IMR-90 (cell line): ENCODE measurements around the gene RAB3A. TPM values are rescaled to one million over a fixed set of nuclear protein-coding genes. Genes with fewer than 3 reads are reported as not detected.
A peak's percentile ranks its signal among the peaks of the same experiment; 100 is the strongest.

ENCODE experiments used
- ATAC-seq: fragments of 200-7000 bp; cut with Tn5 transposase; 2 replicates; pipeline ENCODE4 v1.9.1; 2020; ENCODE audit warnings: low read depth, mild to moderate bottlenecking, moderate library complexity
- BruUV-seq: library from RNA; stranded (reverse); fragments of 400-500 nt; replicated peaks from 2 replicates; lab custom pipeline; 2021; lab: Mats Ljungman, UMichigan
- CTCF ChIA-PET: fragments of 300-600 bp; formaldehyde crosslinking; extraction: SDS; loops from one replicate; lab custom pipeline; 2021; ENCODE audit warnings: antibody characterized with exemption; lab: Yijun Ruan, JAX
- POLR2A ChIA-PET: fragments of 300-600 bp; sonication (Branson Sonifier 250); formaldehyde crosslinking; loops from one replicate; lab custom pipeline; 2022; ENCODE audit warnings: antibody characterized with exemption; ENCODE audit not compliant: unreplicated experiment; lab: Charles Lee
- DNase-seq: peaks from one replicate; pipeline ENCODE4 v3.0.0; 2013
- H2AFZ ChIP-seq: replicated peaks from 2 replicates; pipeline ENCODE3; 2013; ENCODE audit warnings: low read length, mild to moderate bottlenecking; ENCODE audit not compliant: poor library complexity
- H2AK5ac ChIP-seq: 2 replicates; pipeline ENCODE4 v1.6.1; 2013; ENCODE audit warnings: low read depth, low read length, inconsistent platforms
- H2AK9ac ChIP-seq: replicated peaks from 2 replicates; pipeline ENCODE3; 2013; ENCODE audit warnings: mild to moderate bottlenecking, low read depth, low read length, moderate library complexity; ENCODE audit not compliant: poor library complexity
- H2BK120ac ChIP-seq: 2 replicates; pipeline ENCODE4 v1.6.1; 2013; ENCODE audit warnings: low read depth, low read length, inconsistent platforms
- H2BK15ac ChIP-seq: 3 replicates; pipeline ENCODE4 v1.6.1; 2013; ENCODE audit warnings: low read depth, low read length, inconsistent platforms
- H2BK20ac ChIP-seq: 2 replicates; pipeline ENCODE4 v1.6.1; 2013; ENCODE audit warnings: low read depth, mild to moderate bottlenecking, inconsistent platforms, low read length, moderate library complexity
- H2BK5ac ChIP-seq: 2 replicates; pipeline ENCODE4 v1.6.1; 2013; ENCODE audit warnings: mild to moderate bottlenecking, low read depth, low read length, inconsistent platforms; ENCODE audit not compliant: poor library complexity, severe bottlenecking
- H3K14ac ChIP-seq: replicated peaks from 2 replicates; pipeline ENCODE4 v1.6.1; 2013; ENCODE audit warnings: low read depth, low read length, inconsistent platforms
- H3K18ac ChIP-seq: 2 replicates; pipeline ENCODE4 v1.6.1; 2013; ENCODE audit warnings: low read depth, low read length, control low read depth
- H3K23ac ChIP-seq: 2 replicates; pipeline ENCODE4 v1.6.1; 2013; ENCODE audit warnings: low read depth, low read length, inconsistent platforms
- H3K27ac ChIP-seq: 2 replicates; pipeline ENCODE4 v1.5.1; 2013; ENCODE audit warnings: mild to moderate bottlenecking, control low read depth, low read length; ENCODE audit not compliant: insufficient read depth
- H3K27me3 ChIP-seq: 2 replicates; pipeline ENCODE4 v1.6.1; 2013; ENCODE audit warnings: low read length; ENCODE audit not compliant: control insufficient read depth, insufficient read depth
- H3K36me3 ChIP-seq: 2 replicates; pipeline ENCODE4 v1.6.1; 2013; ENCODE audit warnings: low read length, mixed read lengths; ENCODE audit not compliant: control insufficient read depth, insufficient read depth
- H3K4ac ChIP-seq: 2 replicates; pipeline ENCODE4 v1.6.1; 2013; ENCODE audit warnings: low read depth, low read length, inconsistent platforms
- H3K4me1 ChIP-seq: 2 replicates; pipeline ENCODE4 v1.6.1; 2013; ENCODE audit warnings: low read length, mixed read lengths; ENCODE audit not compliant: control insufficient read depth, insufficient read depth
- H3K4me2 ChIP-seq: 2 replicates; pipeline ENCODE4 v1.6.1; 2013; ENCODE audit warnings: low read depth, mild to moderate bottlenecking, control low read depth, low read length, moderate library complexity
- H3K4me3 ChIP-seq: 2 replicates; pipeline ENCODE4 v1.5.1; 2013; ENCODE audit warnings: low read depth, mild to moderate bottlenecking, control low read depth, low read length, moderate library complexity; ENCODE audit not compliant: insufficient read depth
- H3K56ac ChIP-seq: 2 replicates; pipeline ENCODE4 v1.6.1; 2013; ENCODE audit warnings: low read length, inconsistent platforms; ENCODE audit not compliant: insufficient read depth; ENCODE audit errors: extremely low read depth
- H3K79me1 ChIP-seq, 2 experiments: 2 replicates each; pipeline ENCODE4 v1.6.1; 2013; ENCODE audit warnings: low read length in 2 of 2, inconsistent platforms in 1 of 2, low read depth in 1 of 2
- H3K9ac ChIP-seq: 2 replicates; pipeline ENCODE4 v1.6.1; 2013; ENCODE audit warnings: low read depth, low read length, control low read depth
- H3K9me1 ChIP-seq: 2 replicates; pipeline ENCODE4 v1.6.1; 2013; ENCODE audit warnings: low read length, inconsistent platforms; ENCODE audit not compliant: insufficient read depth
- H3K9me3 ChIP-seq: 2 replicates; pipeline ENCODE4 v1.6.1; 2013; ENCODE audit warnings: low read length; ENCODE audit not compliant: control insufficient read depth, insufficient read depth
- H4K20me1 ChIP-seq: 2 replicates; pipeline ENCODE4 v1.6.1; 2013; ENCODE audit warnings: low read length, inconsistent platforms; ENCODE audit not compliant: insufficient read depth
- H4K5ac ChIP-seq: 2 replicates; pipeline ENCODE4 v1.6.1; 2013; ENCODE audit warnings: mild to moderate bottlenecking, low read depth, low read length, control low read depth
- H4K8ac ChIP-seq, 2 experiments: 2 replicates each; pipeline ENCODE4 v1.6.1; 2013; ENCODE audit warnings: low read depth in 2 of 2, low read length in 2 of 2, control low read depth in 1 of 2, inconsistent platforms in 1 of 2
- H4K91ac ChIP-seq: 2 replicates; pipeline ENCODE4 v1.6.1; 2013; ENCODE audit warnings: low read depth, low read length, inconsistent platforms; ENCODE audit not compliant: insufficient read depth
- MXI1 ChIP-seq: IDR thresholded peaks from 2 replicates; pipeline ENCODE4 v1.6.1; 2012; ENCODE audit warnings: low read depth, mild to moderate bottlenecking, low read length, moderate library complexity, borderline replicate concordance
- RCOR1 ChIP-seq: IDR thresholded peaks from 2 replicates; pipeline ENCODE4 v1.6.1; 2012; ENCODE audit warnings: mild to moderate bottlenecking, low read length, improper control_type of control experiment; ENCODE audit not compliant: insufficient replicate concordance
- RFX5 ChIP-seq: IDR thresholded peaks from 2 replicates; pipeline ENCODE4 v1.8.0; 2012; ENCODE audit warnings: low read depth, mild to moderate bottlenecking, low read length, moderate library complexity
- WGBS, 2 experiments: methylation state at CpG; one replicate each; pipeline versions ENCODE4 v1.1.5 to v1.1.7; 2013; ENCODE audit warnings: missing lambda C conversion rate in 2 of 2; ENCODE audit not compliant: insufficient read length in 1 of 2; ENCODE audit errors: extremely low coverage in 2 of 2; 5-methylcytosine and 5-hydroxymethylcytosine counted together
- dilution Hi-C: fragments of 300-500 bp; cut with HindIII; formaldehyde crosslinking; loops from one replicate; pipeline ENCODE4 v1.14.3; 2018; ENCODE audit warnings: low sequenced_read_pairs; ENCODE audit not compliant: unreplicated experiment
- in situ Hi-C: fragments of 300-500 bp; cut with MboI; formaldehyde crosslinking; loops from 3 replicates; pipeline ENCODE4 v1.14.3; 2019; ENCODE audit warnings: low sequenced_read_pairs, inconsistent platforms, mixed read lengths
- intact Hi-C: fragments of 100-400 bp; cut with micrococcal nuclease; formaldehyde crosslinking; loops from 2 replicates; pipeline ENCODE4 v1.10.0; 2022
- polyA plus RNA-seq, 3 experiments: library from polyadenylated mRNA; depleted of rRNA; stranded (reverse); fragments of >200 nt; gene quantifications; 2 replicates each; pipeline ENCODE4 v1.2.3, GENCODE V29; 2012; ENCODE audit warnings: low replicate concordance in 1 of 3
- total RNA-seq: library from RNA; depleted of rRNA; stranded (reverse); fragments of >200 nt; gene quantifications from 2 replicates; pipeline ENCODE4 v1.2.3, GENCODE V29; 2012
- TF ChIP-seq, protein P1 (sequence below): fragments of 150-350 bp; IDR thresholded peaks from 2 replicates; pipeline ENCODE4 v1.6.1; 2017; ENCODE audit warnings: mild to moderate bottlenecking, antibody characterized with exemption, low read length, low read depth
- TF ChIP-seq, protein P2 (sequence below): conservative IDR thresholded peaks from 2 replicates; pipeline ENCODE4 v1.5.1; 2012; ENCODE audit warnings: mild to moderate bottlenecking, low read depth, low read length, improper control_type of control experiment

RAB3A gene
- total and polyA plus RNA-seq, 2 of the 4 experiments (the other 2 are of a cell fraction) = 3.0 to 13.6 TPM

DNA sequence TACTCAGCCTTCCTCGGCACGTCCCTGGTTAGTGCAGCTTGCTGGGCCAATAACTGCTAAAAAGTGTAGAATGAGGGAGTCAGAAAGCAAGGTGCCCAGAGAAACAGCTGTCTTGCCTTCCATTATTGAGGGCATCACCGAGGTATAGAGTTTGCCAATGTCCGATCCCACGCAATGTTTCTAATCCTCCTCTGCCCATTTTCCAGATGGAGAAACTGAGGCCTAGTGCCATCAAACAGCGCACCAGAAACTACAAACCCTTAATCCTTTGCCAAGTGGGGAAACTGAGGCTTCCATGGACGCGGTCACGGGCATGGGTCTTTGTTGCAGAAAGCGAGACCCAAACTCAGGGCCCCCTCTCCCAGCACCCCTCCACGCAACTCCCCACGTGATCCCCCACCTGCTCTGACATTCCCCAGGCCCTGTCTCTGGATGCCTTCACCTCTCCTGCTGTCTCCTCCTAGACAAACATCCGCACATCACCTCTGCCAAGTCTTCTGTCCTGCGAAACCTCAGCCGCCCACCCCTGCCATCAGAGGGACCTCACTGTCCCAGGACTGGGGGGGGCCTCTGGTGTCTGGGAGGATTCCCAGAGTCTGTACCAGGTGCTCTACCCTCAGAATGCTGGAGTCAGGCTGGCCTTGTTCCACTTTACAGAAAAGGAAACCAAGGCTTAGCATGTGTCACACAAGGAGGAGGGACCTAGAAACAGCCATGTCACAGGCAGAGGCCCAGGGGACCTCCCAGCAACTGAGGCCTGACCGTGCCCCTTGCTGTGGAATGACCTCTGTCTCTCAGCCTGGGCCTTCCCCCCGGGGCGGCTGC, 23.3 kb upstream of the RAB3A start (continued):
- TF ChIP-seq, protein P1, sequence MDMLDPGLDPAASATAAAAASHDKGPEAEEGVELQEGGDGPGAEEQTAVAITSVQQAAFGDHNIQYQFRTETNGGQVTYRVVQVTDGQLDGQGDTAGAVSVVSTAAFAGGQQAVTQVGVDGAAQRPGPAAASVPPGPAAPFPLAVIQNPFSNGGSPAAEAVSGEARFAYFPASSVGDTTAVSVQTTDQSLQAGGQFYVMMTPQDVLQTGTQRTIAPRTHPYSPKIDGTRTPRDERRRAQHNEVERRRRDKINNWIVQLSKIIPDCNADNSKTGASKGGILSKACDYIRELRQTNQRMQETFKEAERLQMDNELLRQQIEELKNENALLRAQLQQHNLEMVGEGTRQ = no peak

DNA sequence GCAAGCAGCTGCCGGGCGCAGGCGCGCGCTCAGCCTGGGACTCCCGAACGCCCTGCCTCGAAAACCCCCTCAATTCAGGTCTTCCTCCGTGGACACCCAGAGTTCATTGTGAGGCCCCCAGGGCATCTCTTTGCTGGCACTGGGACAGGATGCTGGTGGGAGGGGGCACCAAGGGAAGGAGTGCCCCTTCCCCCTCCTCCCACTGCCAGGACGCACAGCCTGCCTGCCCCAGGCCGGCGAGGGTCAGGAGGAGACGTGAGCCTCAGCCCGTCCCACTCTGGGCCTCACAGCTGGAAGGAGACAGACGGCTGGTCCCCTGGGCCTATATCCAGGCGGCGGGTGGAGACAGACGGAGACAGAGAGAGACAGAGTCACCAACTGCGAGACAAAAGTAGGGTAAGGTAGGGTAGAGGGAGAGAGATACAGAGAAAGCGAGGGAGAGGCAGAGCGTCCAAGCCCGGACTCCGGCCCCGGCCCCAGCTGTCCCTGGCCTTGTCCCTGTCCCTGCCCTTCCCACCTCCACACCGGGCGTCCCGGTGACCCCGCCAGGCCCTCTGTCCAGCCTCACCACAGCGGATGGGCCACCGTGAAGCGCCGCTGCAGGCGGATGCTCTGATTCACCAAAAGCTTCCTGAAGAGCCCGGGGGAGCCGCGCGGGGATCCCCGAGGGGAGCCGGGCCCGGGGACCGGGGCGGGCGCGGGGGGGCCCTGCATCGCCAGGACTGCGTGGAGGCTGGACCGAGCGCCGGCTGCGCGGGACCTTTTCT, 22.0 kb upstream of the RAB3A start, which contains the start of gene PDE4C:
Gene PDE4C, minus strand, starts transcription at position 737 of the 767 bp plus-strand sequence. Its CDS starts 23 bp downstream, at position 714.
- no TSS peak for BruUV-seq
- no peak within 1 kb of the TSS for H4K91ac ChIP-seq

More for the DNA sequence above, 22.0 kb upstream of the RAB3A start, which contains the start of gene PDE4C:
- no peak for DNase-seq
- H3K4me2 ChIP-seq = no peak within 1 kb of the TSS
- no peak within 1 kb of the TSS for H3K27ac ChIP-seq
- no peaks in the 10 kb centered on the region for H3K36me3 ChIP-seq
- POLR2A ChIA-PET = no interaction called here
- peak within 1 kb of the TSS; percentile 19 for H2AK9ac ChIP-seq
- dilution Hi-C loops = no loop called here
- TF ChIP-seq MXI1 (no peak), RFX5 (no peak), RCOR1 (no peak)
- TF ChIP-seq, protein P2, sequence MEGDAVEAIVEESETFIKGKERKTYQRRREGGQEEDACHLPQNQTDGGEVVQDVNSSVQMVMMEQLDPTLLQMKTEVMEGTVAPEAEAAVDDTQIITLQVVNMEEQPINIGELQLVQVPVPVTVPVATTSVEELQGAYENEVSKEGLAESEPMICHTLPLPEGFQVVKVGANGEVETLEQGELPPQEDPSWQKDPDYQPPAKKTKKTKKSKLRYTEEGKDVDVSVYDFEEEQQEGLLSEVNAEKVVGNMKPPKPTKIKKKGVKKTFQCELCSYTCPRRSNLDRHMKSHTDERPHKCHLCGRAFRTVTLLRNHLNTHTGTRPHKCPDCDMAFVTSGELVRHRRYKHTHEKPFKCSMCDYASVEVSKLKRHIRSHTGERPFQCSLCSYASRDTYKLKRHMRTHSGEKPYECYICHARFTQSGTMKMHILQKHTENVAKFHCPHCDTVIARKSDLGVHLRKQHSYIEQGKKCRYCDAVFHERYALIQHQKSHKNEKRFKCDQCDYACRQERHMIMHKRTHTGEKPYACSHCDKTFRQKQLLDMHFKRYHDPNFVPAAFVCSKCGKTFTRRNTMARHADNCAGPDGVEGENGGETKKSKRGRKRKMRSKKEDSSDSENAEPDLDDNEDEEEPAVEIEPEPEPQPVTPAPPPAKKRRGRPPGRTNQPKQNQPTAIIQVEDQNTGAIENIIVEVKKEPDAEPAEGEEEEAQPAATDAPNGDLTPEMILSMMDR = no peak
- TF ChIP-seq, protein P1 = no peak
- no peak within 1 kb of the TSS for H2BK15ac ChIP-seq
- 8% methylated on average over 7 of the region's 51 CpGs; no CpG with 5 or more reads in 1 of the 2 experiments for WGBS, 2 experiments
- H4K8ac ChIP-seq = no peak within 1 kb of the TSS; a peak in 1 of 4 replicates
- no peak within 1 kb of the TSS for H3K9ac ChIP-seq
- no peak within 1 kb of the TSS for H2BK20ac ChIP-seq
- H2AFZ ChIP-seq = peak within 1 kb of the TSS; percentile 96
- H3K23ac ChIP-seq = no peak within 1 kb of the TSS
- no peak within 1 kb of the TSS for H3K4me3 ChIP-seq
- H2BK120ac ChIP-seq = no peak within 1 kb of the TSS
- CTCF ChIA-PET = no interaction called here
- no peak within 1 kb of the TSS; the same call in 1 of the 2 replicates for H4K5ac ChIP-seq
- H3K9me3 ChIP-seq = no peaks in the 10 kb centered on the region
- H3K18ac ChIP-seq = no peak within 1 kb of the TSS
- ATAC-seq = no peak
- peaks cover 10% of the 10 kb centered on the region; the same call in 1 of the 2 replicates for H3K27me3 ChIP-seq
- H2BK5ac ChIP-seq = no peak within 1 kb of the TSS
- intact Hi-C loops = no loop called here
- peaks cover 7% of the 10 kb centered on the region for H3K4me1 ChIP-seq
- no peak within 1 kb of the TSS for H3K4ac ChIP-seq
- H2AK5ac ChIP-seq = 0 out of 2 replicates have a peak within 1 kb of the TSS, but pooled peaks have one; percentile 20
- no peak within 1 kb of the TSS for H3K56ac ChIP-seq
- no peaks in the 10 kb centered on the region for H3K79me1 ChIP-seq
- H4K20me1 ChIP-seq = no peaks in the 10 kb centered on the region
- H3K14ac ChIP-seq = no peak within 1 kb of the TSS
- peaks cover 2% of the 10 kb centered on the region; the same call in 1 of the 2 replicates for H3K9me1 ChIP-seq
- in situ Hi-C loops = no loop called here
